GM21737 (cell line): ENCODE measurements around the gene OAF.

Source experiments
- ATAC-seq: cut with Tn5 transposase; IDR thresholded peaks from one replicate; pipeline ENCODE4 v1.9.1; 2021; ENCODE audit warnings: mild to moderate bottlenecking, moderate library complexity; ENCODE audit not compliant: unreplicated experiment

The OAF gene

GRCh38 chr11:120199613-120200012, 11.2 kb upstream of the OAF start:
- no peak for ATAC-seq

- no peak for ATAC-seq
These were observed 10.2 kb upstream of the OAF start for GRCh38 chr11:120200677-120201076.

- ATAC-seq, result no peak
These were observed 9.2 kb upstream of the OAF start for GRCh38 chr11:120201653-120202052.

GRCh38 chr11:120203626-120204025, 7.2 kb upstream of the OAF start:
- ATAC-seq, result no peak

- ATAC-seq, result no peak
These were observed 5.2 kb upstream of the OAF start for GRCh38 chr11:120205596-120206161.

- no peak for ATAC-seq
These were observed 3.3 kb upstream of the OAF start for GRCh38 chr11:120207512-120207911.

GRCh38 chr11:120208001-120208441, 2.8 kb upstream of the OAF start:
- ATAC-seq, result no peak

- no peak for ATAC-seq
These were observed 2.1 kb upstream of the OAF start for GRCh38 chr11:120208777-120209176.

- ATAC-seq, result no peak
These were observed 846 bp upstream of the OAF start for GRCh38 chr11:120209746-120210625.

GRCh38 chr11:120211522-120212258, 858 bp downstream of the OAF start:
- no peak for ATAC-seq

- ATAC-seq, result no peak
These were observed 1.5 kb downstream of the OAF start for GRCh38 chr11:120212259-120212878.

GRCh38 chr11:120212926-120213325, 2.1 kb downstream of the OAF start:
- ATAC-seq, result no peak

- ATAC-seq, result no peak
These were observed 3.7 kb downstream of the OAF start for GRCh38 chr11:120214581-120214980.

- no peak for ATAC-seq
These were observed 4.8 kb downstream of the OAF start for GRCh38 chr11:120215634-120216033.

GRCh38 chr11:120216426-120217102, 5.7 kb downstream of the OAF start:
- ATAC-seq, result no peak

GRCh38 chr11:120217526-120217925, 6.7 kb downstream of the OAF start:
- ATAC-seq, result no peak

- ATAC-seq, result no peak
These were observed 7.3 kb downstream of the OAF start for GRCh38 chr11:120217941-120218694.

GRCh38 chr11:120218695-120219033, 7.8 kb downstream of the OAF start:
- no peak for ATAC-seq

- no peak for ATAC-seq
These were observed 8.6 kb downstream of the OAF start for GRCh38 chr11:120219232-120219937.
